CD4-positive, alpha-beta T cell treated with Interleukin-10 for 1 hour (primary cell): ENCODE data around the gene CAMK1D.
A peak's percentile ranks its signal among the peaks of the same experiment; 100 is the strongest.
"Not testable (repeated sequence)": the region's sequence is repeated elsewhere in the genome, so short reads cannot be mapped to it uniquely, and the experiment has no call there.

ENCODE experiments used
- DNase-seq: peaks from one replicate; pipeline ENCODE4 v3.0.0-alpha.2; 2020

Gene CAMK1D

DNA sequence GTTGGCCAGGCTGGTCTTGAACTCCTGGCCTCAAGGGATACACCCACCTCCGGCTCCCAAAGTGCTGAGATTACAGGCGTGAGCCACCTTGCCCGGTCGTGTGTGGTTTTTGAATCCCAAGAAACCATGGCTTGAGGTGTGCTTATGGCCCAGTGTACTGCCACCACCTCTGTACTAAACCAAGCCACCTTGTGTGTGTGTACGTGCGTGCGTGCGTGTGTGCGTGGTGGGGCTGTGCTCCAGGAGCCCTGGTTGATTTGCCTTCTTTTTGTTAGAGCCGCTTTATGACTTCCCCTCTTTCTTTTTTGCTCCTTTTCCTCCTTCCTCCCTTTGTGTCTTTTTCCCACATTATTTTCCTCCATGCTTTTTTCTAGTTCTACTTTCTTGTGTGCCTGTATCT is 121.4 kb downstream of the CAMK1D start:
- no peak for DNase-seq

- no peak for DNase-seq
Observed at GRCh38 chr10:12471135-12471534, 121.8 kb downstream of the CAMK1D start.

DNA sequence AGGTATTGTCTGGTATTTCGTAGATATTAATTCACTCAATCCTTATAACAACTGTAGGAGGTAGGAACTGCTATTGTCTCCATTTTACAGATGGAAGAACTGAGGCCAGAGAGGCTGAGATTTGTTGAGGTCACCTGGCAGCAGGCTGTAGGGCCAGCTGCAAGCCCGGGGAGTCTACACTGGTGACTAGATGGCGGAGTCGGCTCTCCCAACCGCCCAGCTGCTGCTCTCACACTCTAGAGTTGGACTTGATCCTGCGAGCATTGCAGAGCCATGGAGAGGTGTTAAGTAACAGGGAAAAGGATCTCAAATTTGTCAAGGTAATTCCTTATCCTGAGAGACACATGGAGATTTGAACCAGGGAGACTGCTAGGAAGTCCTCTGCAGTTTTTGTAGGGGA is 124.1 kb downstream of the CAMK1D start:
- no peak for DNase-seq

DNA sequence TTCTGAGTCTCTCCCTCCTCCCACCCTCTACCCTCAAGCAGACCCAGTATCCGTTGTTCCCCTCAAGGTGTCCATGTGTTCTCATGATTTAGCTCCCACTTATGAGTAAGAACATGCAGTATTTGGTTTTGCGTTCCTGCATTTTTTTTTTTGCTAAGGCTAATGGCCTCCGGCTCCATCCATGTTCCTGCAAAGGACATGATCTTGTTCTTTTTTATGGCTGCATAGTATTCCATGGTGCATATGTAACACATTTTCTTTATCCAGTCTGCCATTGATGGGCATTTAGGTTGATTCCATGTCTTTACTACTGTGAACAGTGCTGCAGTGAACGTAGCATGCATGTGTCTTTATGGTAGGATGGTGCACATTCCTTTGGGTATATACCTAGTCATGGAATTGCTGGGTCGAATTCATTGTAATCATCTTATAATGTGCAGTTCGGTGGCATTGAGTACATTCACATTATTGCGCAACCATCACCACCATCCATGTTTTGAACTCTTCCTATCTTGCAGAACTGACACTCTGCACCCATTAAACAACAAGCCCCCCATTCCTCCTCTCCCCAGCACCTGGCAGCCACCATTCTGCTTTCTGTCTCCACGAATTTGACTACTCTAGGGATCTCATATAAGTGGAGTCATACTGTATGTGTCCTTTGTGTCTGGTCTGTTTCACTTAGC is 125.5 kb downstream of the CAMK1D start:
- no peak for DNase-seq

- no peak for DNase-seq
Observed at GRCh38 chr10:12476656-12477055, 127.3 kb downstream of the CAMK1D start.

GRCh38 chr10:12479437-12479844 is 130.1 kb downstream of the CAMK1D start:
- DNase-seq = no peak

- DNase-seq = no peak
Observed at GRCh38 chr10:12479924-12480323, 130.6 kb downstream of the CAMK1D start.

DNA sequence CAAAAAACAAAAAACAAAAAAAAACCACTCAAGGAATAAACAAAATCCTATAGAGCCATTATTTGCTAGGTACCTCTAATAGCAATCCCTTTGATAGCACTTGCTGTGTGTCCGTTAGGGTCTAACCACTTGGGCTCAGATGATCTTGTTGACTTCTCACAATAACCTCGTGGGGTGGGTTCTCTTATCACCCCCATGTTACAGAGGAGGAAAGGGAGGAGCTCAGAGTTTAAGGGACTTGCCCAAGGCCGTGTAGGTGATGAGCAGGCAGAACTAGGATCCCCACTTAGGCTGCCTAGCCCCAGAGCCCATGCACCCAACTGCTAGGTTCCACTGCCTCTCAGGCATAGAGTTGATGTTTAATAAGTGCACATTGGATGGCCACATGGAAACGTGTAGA is 131.1 kb downstream of the CAMK1D start:
- DNase-seq = no peak

GRCh38 chr10:12481924-12482323 is 132.6 kb downstream of the CAMK1D start:
- DNase-seq = no peak

GRCh38 chr10:12482587-12482986 is 133.2 kb downstream of the CAMK1D start:
- no peak for DNase-seq

GRCh38 chr10:12484002-12484918 is 134.9 kb downstream of the CAMK1D start:
- DNase-seq = no peak

DNA sequence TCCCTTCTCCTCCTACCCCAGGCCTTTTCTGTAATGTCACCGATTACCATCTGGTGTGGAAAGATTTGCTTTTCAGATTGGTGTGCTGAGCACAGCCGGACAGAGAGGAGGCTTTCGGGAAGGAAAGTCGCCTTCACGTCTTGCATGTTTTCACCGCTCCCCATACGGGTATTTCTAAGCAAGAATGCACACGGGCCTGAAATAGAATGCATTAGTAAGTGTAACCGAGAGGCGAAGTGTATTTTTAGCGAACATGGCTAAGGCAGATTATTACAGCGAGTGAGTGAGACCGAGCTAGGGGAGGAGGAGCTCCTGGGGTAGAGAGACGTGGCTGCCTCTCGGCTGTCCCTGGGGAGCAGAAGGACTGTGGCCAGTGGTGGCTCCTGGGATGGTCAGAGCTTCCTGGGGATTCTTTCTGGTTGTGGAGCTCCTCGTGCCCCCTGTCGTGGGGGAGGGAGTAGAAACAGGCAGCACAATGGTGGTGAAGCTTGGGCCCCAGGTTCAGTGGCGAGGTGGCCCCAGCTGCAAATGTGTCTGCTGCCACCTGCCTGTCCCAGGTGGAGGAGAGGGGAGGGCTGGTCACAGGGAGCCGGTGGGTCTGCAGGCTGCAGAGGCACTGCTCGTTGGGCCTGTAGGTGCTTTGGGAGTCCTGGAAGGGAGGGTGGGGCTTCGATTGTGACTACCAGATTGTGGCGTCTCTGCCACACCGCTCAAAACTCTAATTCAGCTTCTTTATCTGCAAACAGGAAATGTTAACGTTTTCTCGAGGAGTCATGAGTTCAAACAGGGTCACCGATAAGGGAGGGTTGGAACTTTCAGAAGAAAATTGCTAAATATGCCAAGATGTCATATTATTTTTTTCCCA is 135.8 kb downstream of the CAMK1D start:
- DNase-seq = peak; percentile 15

- DNase-seq = no peak
Observed at GRCh38 chr10:12487366-12487765, 138.0 kb downstream of the CAMK1D start.

- DNase-seq = no peak
Observed at GRCh38 chr10:12488626-12489025, 139.3 kb downstream of the CAMK1D start.

GRCh38 chr10:12489357-12489756 is 140.0 kb downstream of the CAMK1D start:
- DNase-seq = no peak

GRCh38 chr10:12489806-12490205 is 140.5 kb downstream of the CAMK1D start:
- DNase-seq = no peak

DNA sequence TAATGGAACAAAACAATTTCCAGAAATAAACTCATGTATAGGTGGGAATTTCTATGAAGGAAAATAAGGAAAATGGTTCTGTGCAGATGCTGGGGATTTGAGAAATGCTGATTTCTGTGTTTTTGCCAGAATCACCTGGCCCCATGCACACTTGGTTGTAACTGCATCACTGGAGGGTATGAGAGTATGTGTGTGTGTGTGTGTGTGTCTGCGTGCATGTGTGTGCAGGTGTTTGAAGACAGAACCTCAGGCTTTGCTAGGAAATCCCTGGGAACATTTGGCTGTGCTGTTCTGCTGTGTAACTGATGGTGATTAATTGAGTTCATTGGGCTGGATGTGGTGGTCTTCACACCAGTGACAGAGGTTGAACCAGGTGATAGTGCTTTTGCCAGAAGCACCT is 141.6 kb downstream of the CAMK1D start:
- no peak for DNase-seq

- DNase-seq = no peak
Observed at GRCh38 chr10:12491491-12491890, 142.1 kb downstream of the CAMK1D start.

DNA sequence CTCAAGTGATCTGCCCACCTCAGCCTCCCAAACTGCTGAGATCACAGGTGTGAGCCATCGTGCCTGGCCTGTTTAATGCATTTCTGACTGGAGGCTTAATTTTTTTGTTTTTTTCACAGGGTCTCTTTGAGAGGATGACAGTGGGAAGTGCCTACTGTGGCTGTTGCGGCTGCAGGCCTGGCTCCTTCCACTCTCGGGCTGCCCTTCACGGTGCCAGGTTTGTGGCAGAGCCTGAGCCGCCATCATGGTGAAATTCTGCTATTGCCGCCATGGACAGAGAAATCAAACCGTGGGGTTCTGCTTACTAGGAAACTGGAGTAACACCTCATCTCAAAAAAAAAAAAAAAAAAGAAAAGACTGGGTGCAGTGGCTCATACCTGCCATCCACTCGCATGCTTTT is 142.7 kb downstream of the CAMK1D start:
- no peak for DNase-seq

DNA sequence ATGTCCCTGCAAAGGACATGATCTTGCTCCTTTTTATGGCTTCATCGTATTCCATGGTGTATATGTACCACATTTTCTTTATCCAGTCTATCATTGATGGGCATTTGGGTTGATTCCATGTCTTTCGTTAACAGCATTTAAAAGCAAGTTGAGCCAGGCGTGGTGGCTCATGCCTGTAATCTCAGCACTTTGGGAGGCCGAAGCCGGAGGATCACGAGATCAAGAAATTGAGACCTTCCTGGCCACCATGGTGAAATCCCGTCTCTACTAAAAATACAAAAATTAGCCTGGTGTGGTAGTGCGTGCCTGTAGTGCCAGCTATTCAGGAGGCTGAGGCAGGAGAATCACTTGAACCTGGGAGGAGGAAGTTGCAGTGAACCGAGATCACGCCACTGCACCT is 147.7 kb downstream of the CAMK1D start:
- DNase-seq = not testable (repeated sequence)

- no peak for DNase-seq
Observed at GRCh38 chr10:12499076-12499986, 150.0 kb downstream of the CAMK1D start.
